GM19239 (cell line): ENCODE measurements around the gene OGFR.
A peak's percentile ranks its signal among the peaks of the same experiment; 100 is the strongest.

Experiments
- DNase-seq: peaks from one replicate; pipeline ENCODE4 v3.0.0; 2011; ENCODE audit warnings: low spot score; ENCODE audit not compliant: insufficient read length
- FAIRE-seq: peaks from 2 replicates; lab custom pipeline; 2011; peaks lifted over from hg19 to GRCh38; lab: Jason Lieb, UNC

Gene OGFR

GRCh38 chr20:62804627-62805154 is at the start of gene OGFR:
OGFR (plus strand) TSS chr20:62804835; CDS start chr20:62804860, 25 bp downstream.
- DNase-seq (peak; percentile 95), FAIRE-seq (no peak)

DNA sequence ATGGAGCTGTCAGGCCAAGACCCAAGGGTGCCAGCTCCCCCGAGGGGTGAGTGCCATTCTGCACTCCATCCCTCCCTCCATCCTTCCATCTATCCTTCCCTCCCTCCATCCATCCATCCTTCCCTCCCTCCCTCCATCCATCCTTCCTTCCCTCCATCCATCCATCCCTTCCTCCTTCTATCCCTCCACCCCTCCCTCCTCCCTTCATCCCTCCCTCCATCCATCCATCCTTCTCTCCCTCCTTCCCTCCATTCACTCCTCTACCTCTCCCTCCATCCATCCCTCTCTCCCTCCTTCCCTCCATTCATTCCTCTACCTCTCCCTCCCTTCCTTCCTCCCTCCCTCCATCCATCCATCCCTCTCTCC is 49.7 kb upstream of the OGFR start:
- FAIRE-seq (no peak), DNase-seq (no peak)

DNA sequence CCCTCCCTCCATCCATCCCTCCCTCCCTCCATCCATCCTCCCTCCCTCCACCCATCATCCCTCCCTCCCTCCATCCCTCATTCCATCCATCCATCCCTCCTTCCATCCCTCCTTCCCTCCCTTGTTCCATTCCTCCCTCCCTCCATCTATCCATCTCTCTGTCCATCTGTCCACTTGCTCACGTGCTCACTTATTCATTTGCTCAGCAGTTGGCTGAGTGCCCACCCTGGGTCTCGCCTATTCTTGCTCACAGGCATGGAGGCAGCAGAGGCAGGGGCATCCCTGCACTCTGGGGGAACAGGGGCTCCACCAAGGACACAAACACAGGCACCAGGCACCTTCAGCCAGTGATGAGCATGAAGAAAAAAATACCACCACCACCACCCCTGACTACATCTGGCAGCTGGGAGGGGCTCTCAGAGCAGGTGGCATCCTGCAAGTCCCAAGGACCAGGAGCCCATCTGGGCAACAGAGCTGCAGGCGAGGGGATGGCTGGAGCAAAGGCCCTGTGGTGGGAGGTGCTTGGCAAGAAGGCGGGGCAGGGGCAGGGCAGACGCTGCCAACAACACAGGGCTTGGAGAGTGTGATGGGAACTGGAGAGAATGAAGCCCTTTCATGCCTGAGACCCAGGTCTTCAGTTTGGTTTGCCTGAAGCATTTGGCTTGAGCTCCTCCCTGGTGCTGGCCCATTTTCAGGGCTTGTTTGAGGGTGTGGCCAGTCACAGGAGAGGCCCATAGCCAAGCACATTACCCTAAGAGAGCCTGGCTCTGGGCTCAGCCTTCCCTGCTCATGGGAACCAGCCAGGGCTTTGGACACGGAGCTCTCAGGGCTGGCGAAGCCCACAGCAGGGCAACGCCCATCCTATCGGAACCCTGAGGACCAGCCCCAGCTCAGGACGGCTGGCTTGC is 48.6 kb upstream of the OGFR start:
- DNase-seq: no peak
- no peak for FAIRE-seq

DNA sequence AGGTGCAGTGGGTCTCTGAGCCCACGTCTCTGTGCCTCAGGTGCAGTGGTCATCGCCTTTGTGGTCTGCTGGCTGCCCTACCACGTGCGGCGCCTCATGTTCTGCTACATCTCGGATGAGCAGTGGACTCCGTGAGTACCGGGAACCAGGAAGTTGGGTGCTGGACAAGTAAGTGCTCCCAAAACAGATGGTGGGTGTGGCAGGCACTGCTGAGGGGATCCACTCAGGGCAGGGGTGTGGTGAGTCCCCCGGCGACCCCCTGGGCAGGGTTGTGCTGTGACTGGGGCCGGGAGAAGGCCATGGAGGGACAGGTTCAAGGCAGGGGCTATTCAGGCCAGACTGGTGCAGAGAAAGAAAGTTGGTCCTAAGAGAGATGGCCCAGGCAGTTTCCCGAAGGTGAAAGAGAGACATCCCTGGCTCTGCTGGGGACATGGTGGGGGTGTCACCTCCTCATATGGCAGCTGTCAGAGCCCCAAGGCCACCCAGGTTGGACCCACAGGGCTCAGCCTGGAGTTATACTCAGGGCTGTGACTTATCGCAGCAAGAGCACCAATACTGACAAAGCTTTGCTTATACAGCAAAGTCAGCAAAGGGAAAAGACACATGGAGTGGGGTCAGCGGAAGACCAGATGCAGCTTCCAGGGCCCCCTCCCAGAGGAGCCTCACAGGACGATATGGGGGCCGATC is 46.3 kb upstream of the OGFR start:
- FAIRE-seq (no peak), DNase-seq (no peak)

DNA sequence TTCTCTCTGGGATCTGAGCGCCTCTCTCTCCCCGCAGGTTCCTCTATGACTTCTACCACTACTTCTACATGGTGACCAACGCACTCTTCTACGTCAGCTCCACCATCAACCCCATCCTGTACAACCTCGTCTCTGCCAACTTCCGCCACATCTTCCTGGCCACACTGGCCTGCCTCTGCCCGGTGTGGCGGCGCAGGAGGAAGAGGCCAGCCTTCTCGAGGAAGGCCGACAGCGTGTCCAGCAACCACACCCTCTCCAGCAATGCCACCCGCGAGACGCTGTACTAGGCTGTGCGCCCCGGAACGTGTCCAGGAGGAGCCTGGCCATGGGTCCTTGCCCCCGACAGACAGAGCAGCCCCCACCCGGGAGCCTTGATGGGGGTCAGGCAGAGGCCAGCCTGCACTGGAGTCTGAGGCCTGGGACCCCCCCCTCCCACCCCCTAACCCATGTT is 44.6 kb upstream of the OGFR start:
- no peak for DNase-seq
- no peak for FAIRE-seq

DNA sequence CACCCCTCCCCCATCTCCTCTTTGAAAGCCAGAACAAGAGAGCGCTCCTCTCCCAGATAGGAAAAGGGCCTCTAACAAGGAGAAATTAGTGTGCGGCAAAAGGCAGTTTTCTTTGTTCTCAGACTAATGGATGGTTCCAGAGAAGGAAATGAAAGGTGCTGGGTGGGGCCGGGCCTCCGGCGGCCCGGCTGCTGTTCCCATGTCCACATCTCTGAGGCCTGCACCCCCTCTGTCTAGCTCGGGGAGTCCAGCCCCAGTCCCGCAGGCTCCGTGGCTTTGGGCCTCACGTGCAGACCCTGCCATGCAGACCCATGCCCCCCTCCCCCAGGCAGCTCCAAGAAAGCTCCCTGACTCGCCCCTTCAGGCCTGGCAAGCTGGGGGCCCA is 44.2 kb upstream of the OGFR start:
- no peak for DNase-seq

GRCh38 chr20:62760856-62761758 is 43.5 kb upstream of the OGFR start:
- DNase-seq (no peak), FAIRE-seq (no peak)

More for the DNA sequence above, 44.2 kb upstream of the OGFR start:
- FAIRE-seq: no peak

- DNase-seq (no peak), FAIRE-seq (no peak)
Measured at GRCh38 chr20:62761759-62762131, 42.9 kb upstream of the OGFR start.

GRCh38 chr20:62762376-62762775 is 42.3 kb upstream of the OGFR start:
- no peak for DNase-seq
- no peak for FAIRE-seq

- FAIRE-seq (no peak), DNase-seq (no peak)
Measured at GRCh38 chr20:62762801-62763368, 41.8 kb upstream of the OGFR start.

- DNase-seq (no peak), FAIRE-seq (no peak)
Measured at GRCh38 chr20:62763404-62763803, 41.2 kb upstream of the OGFR start.

GRCh38 chr20:62764156-62764935 is 40.3 kb upstream of the OGFR start:
- DNase-seq (no peak), FAIRE-seq (no peak)

DNA sequence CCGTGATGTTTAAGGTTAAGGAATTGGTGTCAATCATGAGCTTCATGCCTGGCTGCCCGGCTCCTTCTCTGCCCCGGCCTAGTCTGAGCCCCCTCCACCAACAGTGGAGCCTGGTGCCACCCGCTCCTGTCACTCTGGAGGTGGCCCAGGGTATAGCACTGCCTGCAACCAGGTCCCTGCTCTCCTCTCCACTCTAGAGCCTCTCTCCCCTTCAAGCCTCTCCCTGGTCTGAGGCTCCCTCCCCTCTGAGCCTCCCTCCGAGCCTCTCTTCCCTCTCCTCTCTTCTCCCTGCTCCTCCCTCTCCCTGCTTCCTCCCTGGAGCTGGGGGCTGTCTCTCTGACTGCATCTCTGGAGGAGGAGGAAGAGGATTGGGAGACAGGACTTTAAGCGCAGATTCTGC is 39.6 kb upstream of the OGFR start:
- no peak for FAIRE-seq
- DNase-seq: no peak

DNA sequence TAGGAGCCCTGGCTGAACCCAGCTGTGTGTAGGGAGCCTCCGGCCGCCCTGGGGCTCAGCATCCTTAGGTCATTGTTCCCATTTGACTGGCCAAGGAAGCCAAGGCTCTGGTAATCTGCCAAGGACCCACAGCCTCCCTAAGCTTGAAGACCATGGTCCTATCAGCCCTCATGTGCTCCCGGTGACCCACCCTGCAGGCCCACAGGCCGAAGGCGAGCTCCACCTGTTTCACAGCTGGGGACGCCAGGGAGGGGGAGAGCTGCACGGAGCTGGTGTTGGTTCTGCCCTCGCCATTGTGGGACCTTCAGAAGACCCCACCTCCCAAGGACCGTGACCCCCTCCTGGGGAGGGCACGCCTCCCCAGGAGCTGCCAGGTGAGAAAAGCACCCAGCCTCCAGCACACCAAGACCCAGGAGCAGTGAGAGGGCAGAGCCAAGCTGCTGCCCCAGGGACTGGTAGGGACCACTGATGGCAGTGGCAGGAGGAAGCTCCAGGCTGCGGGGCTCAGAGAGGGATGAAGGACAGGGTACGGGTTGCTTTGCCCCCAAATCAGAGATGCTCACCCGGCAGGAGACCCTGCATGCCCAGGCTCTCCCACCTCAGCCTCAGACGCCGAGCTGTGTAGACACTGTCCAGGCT is 39.1 kb upstream of the OGFR start:
- DNase-seq (no peak), FAIRE-seq (no peak)

GRCh38 chr20:62766071-62766450 is 38.6 kb upstream of the OGFR start:
- DNase-seq (no peak), FAIRE-seq (no peak)

DNA sequence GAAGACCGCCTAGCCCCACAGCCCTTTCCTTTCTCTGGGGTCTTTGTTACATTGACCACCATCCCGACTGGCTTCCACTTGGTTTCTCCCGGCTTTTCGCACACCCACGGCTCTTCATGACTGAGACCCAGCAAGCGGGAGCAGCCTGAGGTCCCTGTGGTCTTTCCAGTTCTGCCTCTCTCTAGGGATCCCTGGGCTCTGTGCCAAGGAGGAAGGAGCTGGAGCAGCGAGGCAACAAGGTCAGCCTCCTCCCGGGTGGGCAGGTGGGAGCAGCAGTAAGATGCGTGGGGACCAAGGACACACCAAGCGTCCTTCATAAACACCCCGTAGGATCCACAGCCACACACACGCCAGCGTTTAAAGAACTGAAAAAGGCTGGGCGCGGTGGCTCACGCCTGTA is 37.9 kb upstream of the OGFR start:
- DNase-seq (no peak), FAIRE-seq (no peak)

DNA sequence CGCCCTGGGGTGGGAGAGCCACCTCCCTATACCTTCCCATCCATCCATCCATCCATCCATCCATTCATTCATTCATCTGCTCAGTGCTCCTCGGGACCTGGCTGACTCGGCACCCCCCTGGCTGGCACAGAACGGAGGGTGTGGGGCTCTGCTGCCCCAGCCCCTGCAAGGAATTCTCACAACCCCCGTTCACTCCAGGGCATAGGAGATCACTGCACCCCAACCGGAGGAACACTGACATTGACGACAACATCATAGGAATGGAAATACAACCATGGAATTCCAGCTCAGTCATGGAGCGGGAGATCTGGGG is 36.4 kb upstream of the OGFR start:
- no peak for FAIRE-seq
- DNase-seq: no peak

GRCh38 chr20:62768551-62769287 is 35.9 kb upstream of the OGFR start:
- FAIRE-seq (no peak), DNase-seq (no peak)
